ENCODE data around the gene BSDC1. TPM values are rescaled to one million over a fixed set of nuclear protein-coding genes. Genes with fewer than 3 reads are reported as not detected.

BSDC1 gene
- total RNA-seq, 4 donors from 2014 or later, result 57.3 to 67.9 (median 63.4) TPM

DNA sequence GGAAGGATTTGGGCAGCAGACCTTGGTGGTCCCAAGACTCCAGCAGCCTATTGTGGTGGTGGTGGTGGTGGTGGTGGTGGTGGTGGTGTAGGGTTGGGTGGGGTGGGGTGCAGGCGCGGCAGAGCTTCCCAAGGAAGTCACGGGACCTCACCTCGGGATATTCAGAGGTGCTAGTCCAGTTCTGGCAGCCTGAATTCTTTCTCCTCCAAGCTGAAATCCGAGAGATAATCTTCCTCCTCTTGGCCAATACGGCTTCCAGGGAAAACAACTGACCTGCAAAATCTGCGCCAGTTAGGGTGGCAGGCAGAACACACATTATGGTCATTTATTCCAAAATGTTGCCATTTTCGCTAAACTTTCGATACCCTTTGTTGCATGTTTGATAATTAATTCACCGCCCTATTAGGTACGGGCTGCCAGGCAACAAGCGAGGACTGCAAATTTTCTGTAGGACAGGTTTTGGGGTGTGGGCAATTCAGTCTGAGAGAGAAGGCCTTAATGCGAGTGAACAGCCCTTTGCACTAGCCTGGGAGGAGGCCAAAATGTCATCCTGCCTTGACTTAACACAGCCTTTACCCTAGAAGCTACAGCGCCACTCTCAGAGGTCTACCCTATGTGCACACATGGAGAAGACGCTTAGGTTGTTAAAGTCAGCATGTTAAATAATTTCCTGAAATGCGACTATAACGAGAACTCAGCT lies 33.2 kb upstream of the BSDC1 start:
- peak overlapping the region; percentile 29 to 47 (median 36) for H3K4me3 ChIP-seq
- no peaks in the 10 kb centered on the region for H3K36me3 ChIP-seq
- H3K9me3 ChIP-seq, result no peaks in the 10 kb centered on the region
- no peak for DNase-seq (ENCODE audit: extremely low spot score)
- no peak overlapping the region for H3K27ac ChIP-seq (replicated peaks in 1 of 4)
- TF ChIP-seq, protein P1, sequence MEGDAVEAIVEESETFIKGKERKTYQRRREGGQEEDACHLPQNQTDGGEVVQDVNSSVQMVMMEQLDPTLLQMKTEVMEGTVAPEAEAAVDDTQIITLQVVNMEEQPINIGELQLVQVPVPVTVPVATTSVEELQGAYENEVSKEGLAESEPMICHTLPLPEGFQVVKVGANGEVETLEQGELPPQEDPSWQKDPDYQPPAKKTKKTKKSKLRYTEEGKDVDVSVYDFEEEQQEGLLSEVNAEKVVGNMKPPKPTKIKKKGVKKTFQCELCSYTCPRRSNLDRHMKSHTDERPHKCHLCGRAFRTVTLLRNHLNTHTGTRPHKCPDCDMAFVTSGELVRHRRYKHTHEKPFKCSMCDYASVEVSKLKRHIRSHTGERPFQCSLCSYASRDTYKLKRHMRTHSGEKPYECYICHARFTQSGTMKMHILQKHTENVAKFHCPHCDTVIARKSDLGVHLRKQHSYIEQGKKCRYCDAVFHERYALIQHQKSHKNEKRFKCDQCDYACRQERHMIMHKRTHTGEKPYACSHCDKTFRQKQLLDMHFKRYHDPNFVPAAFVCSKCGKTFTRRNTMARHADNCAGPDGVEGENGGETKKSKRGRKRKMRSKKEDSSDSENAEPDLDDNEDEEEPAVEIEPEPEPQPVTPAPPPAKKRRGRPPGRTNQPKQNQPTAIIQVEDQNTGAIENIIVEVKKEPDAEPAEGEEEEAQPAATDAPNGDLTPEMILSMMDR (IDR thresholded peaks at IDR 0.05), result no peak
- TF ChIP-seq POLR2A (IDR thresholded peaks at IDR 0.05; ENCODE audit: low read depth) (no peak), EP300 (IDR thresholded peaks at IDR 0.05) (no peak), POLR2AphosphoS5 (IDR thresholded peaks at IDR 0.05) (no peak)
- 84% methylated on average over 13 of the region's 17 CpGs for WGBS
- H3K4me1 ChIP-seq, result peaks cover 8 to 15% (median 10%) of the 10 kb centered on the region in 4 donors
- H3K27me3 ChIP-seq, result peaks cover 0 to 49% (median 9%) of the 10 kb centered on the region in 4 donors
- intact Hi-C loops (cut with DNase I), result no loop called here

DNA sequence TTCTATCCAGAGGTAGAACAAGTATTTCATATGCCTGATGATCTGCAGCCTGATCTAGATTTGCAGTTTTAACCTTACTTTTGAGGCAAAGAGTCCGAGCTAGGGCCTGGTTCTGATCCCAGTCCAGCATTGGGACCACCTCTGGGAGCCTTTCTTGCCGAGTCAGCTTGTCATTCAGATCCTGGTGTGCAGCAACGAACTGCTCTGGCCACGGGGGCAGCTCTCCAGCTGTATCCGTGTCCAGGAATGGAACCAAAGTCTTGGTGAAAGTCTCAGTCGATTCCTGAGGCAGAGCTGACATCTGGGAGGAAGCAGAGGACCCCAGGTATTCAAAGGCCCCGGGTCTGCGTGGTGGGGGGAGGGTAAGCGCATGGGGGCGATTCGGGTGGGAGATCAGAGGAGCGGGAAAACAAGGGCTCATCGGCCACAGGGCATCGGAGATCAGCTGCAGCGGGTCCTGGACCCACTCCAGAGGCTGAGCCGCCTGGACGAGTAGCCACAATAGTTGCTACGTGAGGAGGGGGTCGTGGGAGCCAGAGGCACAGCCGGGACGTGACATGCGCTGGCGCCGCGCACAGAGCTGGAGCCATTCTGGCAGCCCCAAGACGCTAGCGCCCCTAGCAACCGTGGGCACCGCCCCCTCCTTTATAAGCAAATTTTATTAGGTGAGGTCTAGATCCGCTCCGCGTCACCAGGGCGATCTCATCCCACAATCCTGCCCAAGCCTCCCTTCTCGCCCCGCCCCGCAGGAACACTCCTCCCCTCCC lies 32.4 kb upstream of the BSDC1 start:
- Histone ChIP-seq H3K27me3 (peaks cover 0 to 54% (median 9%) of the 10 kb centered on the region in 4 donors), H3K9me3 (no peaks in the 10 kb centered on the region), H3K27ac (replicated peaks in 1 of 4) (no peak overlapping the region), H3K36me3 (no peaks in the 10 kb centered on the region), H3K4me1 (peaks cover 8 to 15% (median 10%) of the 10 kb centered on the region in 4 donors), H3K4me3 (peak overlapping the region; percentile 29 to 47 (median 36))
- WGBS, result 3% methylated on average over 26 of the region's 36 CpGs
- no peak for DNase-seq (ENCODE audit: extremely low spot score)
- intact Hi-C loops (cut with DNase I), result no loop called here
- TF ChIP-seq EP300 (IDR thresholded peaks at IDR 0.05), result no peak
- TF ChIP-seq POLR2A (IDR thresholded peaks at IDR 0.05; ENCODE audit: low read depth), result no peak
- no peak for TF ChIP-seq POLR2AphosphoS5 (IDR thresholded peaks at IDR 0.05)
- TF ChIP-seq, protein P1 (IDR thresholded peaks at IDR 0.05), result no peak

DNA sequence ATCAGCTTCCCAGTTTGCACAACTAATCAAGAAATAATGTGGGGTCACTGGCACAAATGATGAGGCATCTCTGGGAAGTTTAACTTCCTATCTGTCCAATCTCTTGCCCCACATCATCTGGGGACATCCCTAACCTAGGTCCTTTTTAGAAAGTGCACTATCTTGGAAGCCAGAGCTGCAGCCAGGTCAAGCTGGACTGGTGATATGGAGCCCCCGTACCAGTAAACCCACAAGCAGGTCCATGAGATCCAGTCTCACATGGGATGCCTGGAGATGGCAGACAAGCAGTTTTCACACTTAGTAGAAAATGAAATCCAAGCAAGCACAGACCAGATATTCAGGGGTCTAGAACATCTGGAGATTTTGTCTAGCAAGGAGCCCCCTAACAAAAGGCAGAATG lies 27.5 kb upstream of the BSDC1 start:
- no peaks in the 10 kb centered on the region for H3K36me3 ChIP-seq
- intact Hi-C loops (cut with DNase I), result no loop called here
- 86% methylated on average over 1 of the region's 1 CpG for WGBS

DNA sequence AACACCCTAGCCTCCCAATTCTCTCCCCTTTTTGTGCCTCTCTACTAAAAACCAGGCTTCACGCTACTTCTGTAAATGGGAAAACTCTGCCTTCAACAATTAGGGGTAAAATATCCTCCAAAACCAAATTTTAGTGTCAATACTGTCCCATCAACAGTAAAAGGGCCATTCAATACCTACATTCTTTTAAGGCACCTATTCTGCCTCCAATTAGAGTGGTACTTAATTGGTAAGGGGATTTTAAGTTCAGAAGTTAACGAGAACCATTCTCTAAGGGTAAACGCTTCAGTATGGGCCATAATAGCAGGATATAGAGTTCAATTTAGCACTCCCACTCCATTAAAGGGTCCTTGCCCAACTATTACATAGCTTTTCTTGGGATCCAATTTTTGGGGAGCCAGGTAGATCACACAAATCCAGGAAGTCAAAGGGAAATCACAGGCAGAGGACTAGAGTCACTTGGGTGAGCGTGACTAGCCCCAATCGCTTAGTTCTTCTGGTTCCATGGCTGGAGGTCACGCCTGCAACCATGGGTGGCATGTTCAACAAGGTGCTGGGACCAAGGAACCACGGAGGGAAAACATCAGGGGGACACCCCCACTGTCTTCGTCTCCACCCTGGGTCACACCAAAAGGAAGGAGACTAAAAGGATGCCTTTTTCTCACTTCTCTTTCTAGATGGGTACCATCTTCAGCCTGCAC lies 20.1 kb upstream of the BSDC1 start:
- Histone ChIP-seq H3K27ac (replicated peaks in 1 of 4) (no peak overlapping the region), H3K4me1 (peaks cover 0 to 5% (median 1%) of the 10 kb centered on the region in 4 donors), H3K27me3 (no peaks in the 10 kb centered on the region), H3K9me3 (peaks cover 0 to 10% (median 9%) of the 10 kb centered on the region in 4 donors), H3K36me3 (no peaks in the 10 kb centered on the region), H3K4me3 (no peak overlapping the region)
- no peak for DNase-seq (ENCODE audit: extremely low spot score)
- WGBS, result 83% methylated on average over 8 of the region's 8 CpGs
- TF ChIP-seq, protein P1 (IDR thresholded peaks at IDR 0.05), result no peak
- TF ChIP-seq POLR2A (IDR thresholded peaks at IDR 0.05; ENCODE audit: low read depth), result no peak
- no peak for TF ChIP-seq EP300 (IDR thresholded peaks at IDR 0.05)
- no peak for TF ChIP-seq POLR2AphosphoS5 (IDR thresholded peaks at IDR 0.05)
- intact Hi-C loops (cut with DNase I), result no loop called here

More for the DNA sequence above, 27.5 kb upstream of the BSDC1 start:
- peaks cover 0 to 46% (median 8%) of the 10 kb centered on the region in 4 donors for H3K27me3 ChIP-seq
- no peak for DNase-seq (ENCODE audit: extremely low spot score)
- no peak for TF ChIP-seq POLR2AphosphoS5 (IDR thresholded peaks at IDR 0.05)
- TF ChIP-seq POLR2A (IDR thresholded peaks at IDR 0.05; ENCODE audit: low read depth), result no peak
- TF ChIP-seq EP300 (IDR thresholded peaks at IDR 0.05), result no peak
- TF ChIP-seq, protein P1 (IDR thresholded peaks at IDR 0.05), result no peak
- H3K4me3 ChIP-seq, result no peak overlapping the region
- H3K27ac ChIP-seq (replicated peaks in 1 of 4), result no peak overlapping the region
- peaks cover 5 to 9% (median 6%) of the 10 kb centered on the region in 4 donors for H3K4me1 ChIP-seq
- peaks cover 0 to 10% (median 0%) of the 10 kb centered on the region in 4 donors for H3K9me3 ChIP-seq
